ENCODE results near the gene ITGAL.

- TF ChIP-seq ZNF8 (CRISPR knock-in tag; IDR thresholded peaks at IDR 0.05) (no peak), ZNF70 (CRISPR knock-in tag; IDR thresholded peaks at IDR 0.05) (no peak), GLIS3 (CRISPR knock-in tag; IDR thresholded peaks at IDR 0.05) (no peak), CSDC2 (CRISPR knock-in tag; IDR thresholded peaks at IDR 0.05) (no peak), PATZ1 (CRISPR knock-in tag; IDR thresholded peaks at IDR 0.05; ENCODE audit: borderline replicate concordance) (no peak), ZNF565 (CRISPR knock-in tag; conservative IDR thresholded peaks at IDR 0.05; ENCODE audit: low read depth) (no peak), TOX (CRISPR knock-in tag; IDR thresholded peaks at IDR 0.05; ENCODE audit: borderline replicate concordance) (no peak)
Measured at GRCh38 chr16:30445408-30446202, 26.9 kb upstream of the ITGAL start, which contains the start of gene SEPHS2.

All from SK-N-SH treated with all-trans-retinoic acid at 6 μM for 48 hours (cell line).